Natural killer cell treated with Interleukin-12 subunit alpha and Interleukin-12 subunit beta and Interleukin-15 and Interleukin-18, amount 100 ng/mL, for 72 hours (primary cell): ENCODE measurements around the gene CELF3. TPM values are rescaled to one million over a fixed set of nuclear protein-coding genes. Genes with fewer than 3 reads are reported as not detected.

Experiments
- ATAC-seq, 2 donors: fragments of 150-1000 bp; cut with Tn5 transposase in 1 of 2; sonication (Bioruptor Pico), chemical (Tn5 transposase) in 1 of 2; 2 replicates each; pipeline ENCODE4 v1.10.0; 2021
- DNase-seq: peaks from one replicate; pipeline ENCODE4 v3.0.0; 2022; ENCODE audit warnings: low spot score
- H3K27ac Mint-ChIP-seq, 2 donors: 1 replicate in 1 of 2; 2 replicates in 1 of 2; pipeline ENCODE4 v1.8.0; 2022; ENCODE audit warnings: mixed read lengths in 2 of 2, mild to moderate bottlenecking in 1 of 2, moderate library complexity in 1 of 2
- H3K27me3 Mint-ChIP-seq, 2 donors: 1 replicate in 1 of 2; 2 replicates in 1 of 2; pipeline ENCODE4 v1.8.0; 2022; ENCODE audit warnings: mixed read lengths in 2 of 2
- H3K36me3 Mint-ChIP-seq: one replicate; pipeline ENCODE4 v1.8.0; 2022; ENCODE audit warnings: mixed read lengths
- H3K4me1 Mint-ChIP-seq, 2 donors: 1 replicate in 1 of 2; 2 replicates in 1 of 2; pipeline ENCODE4 v1.8.0; 2022; ENCODE audit warnings: low read depth in 2 of 2, mixed read lengths in 2 of 2, mild to moderate bottlenecking in 1 of 2
- H3K4me3 Mint-ChIP-seq: one replicate; pipeline ENCODE4 v1.8.0; 2022; ENCODE audit warnings: mixed read lengths
- H3K9me3 Mint-ChIP-seq: 2 replicates; pipeline ENCODE4 v1.8.0; 2022; ENCODE audit warnings: mixed read lengths
- total RNA-seq, 2 donors: library from RNA; stranded (reverse); gene quantifications; one replicate each; pipeline ENCODE4 v1.2.3, GENCODE V29; 2022

The CELF3 gene
- total RNA-seq, 2 donors from 2014 or later, result not detected

DNA sequence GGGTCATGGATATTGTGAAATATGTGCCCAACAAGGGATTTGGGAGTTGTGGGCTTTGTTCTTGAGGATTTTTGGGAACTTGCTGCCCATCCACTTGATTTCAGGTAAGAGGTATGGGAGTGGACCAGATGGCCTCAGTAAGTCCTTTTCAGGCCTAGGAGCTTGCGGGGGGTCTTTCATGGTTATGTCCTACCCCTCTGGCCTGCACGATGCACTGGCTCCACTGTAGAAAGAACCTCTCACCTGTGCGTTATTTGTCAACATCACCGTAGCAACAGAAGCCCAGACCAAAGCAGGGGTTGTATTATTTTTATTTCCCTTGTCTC is 13.3 kb upstream of the CELF3 start:
- DNase-seq (no peak), ATAC-seq (no peak)
- Mint-ChIP-seq H3K4me3 (no peak overlapping the region), H3K36me3 (no peaks in the 10 kb centered on the region), H3K27me3 (peaks cover 29 to 44% of the 10 kb centered on the region in 2 donors), H3K27ac (no peak overlapping the region), H3K9me3 (no peaks in the 10 kb centered on the region), H3K4me1 (no peaks in the 10 kb centered on the region)

- Mint-ChIP-seq H3K36me3 (no peaks in the 10 kb centered on the region), H3K27ac (no peak overlapping the region), H3K4me1 (no peaks in the 10 kb centered on the region), H3K27me3 (peaks cover 29 to 38% of the 10 kb centered on the region in 2 donors), H3K9me3 (no peaks in the 10 kb centered on the region), H3K4me3 (no peak overlapping the region)
- no peak for ATAC-seq
- no peak for DNase-seq
These were observed 12.8 kb upstream of the CELF3 start for GRCh38 chr1:151729157-151729965.

- DNase-seq (no peak), ATAC-seq (no peak)
- peaks cover 30 to 35% of the 10 kb centered on the region in 2 donors for H3K27me3 Mint-ChIP-seq
- H3K4me1 Mint-ChIP-seq, result no peaks in the 10 kb centered on the region
- no peaks in the 10 kb centered on the region for H3K9me3 Mint-ChIP-seq
- H3K27ac Mint-ChIP-seq, result no peak overlapping the region
- H3K4me3 Mint-ChIP-seq, result no peak overlapping the region
- H3K36me3 Mint-ChIP-seq, result no peaks in the 10 kb centered on the region
These were observed 11.8 kb upstream of the CELF3 start for GRCh38 chr1:151728151-151729054.

GRCh38 chr1:151723726-151724370 is 7.2 kb upstream of the CELF3 start:
- H3K27ac Mint-ChIP-seq, result no peak overlapping the region
- H3K9me3 Mint-ChIP-seq, result no peaks in the 10 kb centered on the region

GRCh38 chr1:151721788-151722510 is 5.3 kb upstream of the CELF3 start:
- no peak for ATAC-seq
- no peaks in the 10 kb centered on the region for H3K9me3 Mint-ChIP-seq

More at GRCh38 chr1:151723726-151724370, 7.2 kb upstream of the CELF3 start:
- DNase-seq (no peak), ATAC-seq (no peak)
- H3K4me1 Mint-ChIP-seq, result peaks cover 17 to 19% of the 10 kb centered on the region in 2 donors
- peaks cover 25% of the 10 kb centered on the region in 2 donors for H3K27me3 Mint-ChIP-seq
- H3K36me3 Mint-ChIP-seq, result no peaks in the 10 kb centered on the region
- no peak overlapping the region for H3K4me3 Mint-ChIP-seq

GRCh38 chr1:151720974-151721787 is 4.6 kb upstream of the CELF3 start, which contains the start of gene RIIAD1:
TSS of gene RIIAD1 (plus strand) at chr1:151721522. CDS start at chr1:151721537, 15 bp downstream.
- peaks cover 36 to 44% of the 10 kb centered on the region in 2 donors for H3K27me3 Mint-ChIP-seq
- H3K36me3 Mint-ChIP-seq, result no peaks in the 10 kb centered on the region
- ATAC-seq (peak; percentile 85 to 89), DNase-seq (peak; percentile 56)
- peaks cover 19 to 28% of the 10 kb centered on the region in 2 donors for H3K4me1 Mint-ChIP-seq
- peak within 1 kb of the TSS in 1 of 2 donors; percentile 77 for H3K27ac Mint-ChIP-seq
- no peaks in the 10 kb centered on the region for H3K9me3 Mint-ChIP-seq
- peak within 1 kb of the TSS; percentile 78 for H3K4me3 Mint-ChIP-seq

More at GRCh38 chr1:151721788-151722510, 5.3 kb upstream of the CELF3 start:
- Mint-ChIP-seq H3K27me3 (peaks cover 35 to 40% of the 10 kb centered on the region in 2 donors), H3K4me1 (peaks cover 19 to 26% of the 10 kb centered on the region in 2 donors), H3K36me3 (no peaks in the 10 kb centered on the region), H3K27ac (no peak overlapping the region), H3K4me3 (peak overlapping the region; percentile 78)
- no peak for DNase-seq

DNA sequence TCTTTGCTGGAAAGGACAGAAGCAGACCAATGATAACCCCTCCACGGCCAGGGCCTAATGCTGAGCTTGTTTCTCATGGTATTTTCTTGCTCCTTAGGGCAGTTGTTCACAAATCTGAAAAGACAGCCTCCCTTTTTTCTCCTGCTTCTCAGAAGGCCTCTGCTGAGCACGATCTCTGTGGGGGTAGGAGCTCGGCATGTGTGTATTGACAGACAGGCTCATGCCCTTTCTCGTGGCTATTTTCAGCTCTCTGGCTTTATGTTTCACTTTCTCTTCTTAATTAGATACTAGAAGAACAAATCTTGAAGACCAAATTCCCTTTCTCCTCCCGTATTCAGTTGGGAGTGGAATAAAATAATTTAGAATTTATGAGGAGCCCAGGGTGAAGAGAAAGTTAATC is 4.0 kb upstream of the CELF3 start:
- no peaks in the 10 kb centered on the region for H3K36me3 Mint-ChIP-seq
- DNase-seq, result no peak
- H3K9me3 Mint-ChIP-seq, result no peaks in the 10 kb centered on the region
- H3K27ac Mint-ChIP-seq, result peak overlapping the region in 1 of 2 donors; percentile 77
- peaks cover 31 to 44% of the 10 kb centered on the region in 2 donors for H3K27me3 Mint-ChIP-seq
- peaks cover 19 to 28% of the 10 kb centered on the region in 2 donors for H3K4me1 Mint-ChIP-seq
- no peak for ATAC-seq
- peak overlapping the region; percentile 78 for H3K4me3 Mint-ChIP-seq

GRCh38 chr1:151720125-151720524 is 3.5 kb upstream of the CELF3 start:
- Mint-ChIP-seq H3K36me3 (no peaks in the 10 kb centered on the region), H3K27ac (peak overlapping the region in 1 of 2 donors; percentile 77), H3K9me3 (no peaks in the 10 kb centered on the region), H3K4me1 (peaks cover 19 to 28% of the 10 kb centered on the region in 2 donors), H3K27me3 (peaks cover 34 to 44% of the 10 kb centered on the region in 2 donors), H3K4me3 (peak overlapping the region; percentile 78)
- DNase-seq (peak; percentile 15), ATAC-seq (no peak)

GRCh38 chr1:151718666-151719065 is 2.1 kb upstream of the CELF3 start:
- Mint-ChIP-seq H3K27ac (no peak overlapping the region), H3K4me1 (peaks cover 19 to 28% of the 10 kb centered on the region in 2 donors), H3K9me3 (no peaks in the 10 kb centered on the region), H3K4me3 (no peak overlapping the region), H3K27me3 (peaks cover 42 to 54% of the 10 kb centered on the region in 2 donors), H3K36me3 (no peaks in the 10 kb centered on the region)
- no peak for DNase-seq
- ATAC-seq, result no peak

- no peaks in the 10 kb centered on the region for H3K36me3 Mint-ChIP-seq
- H3K9me3 Mint-ChIP-seq, result no peaks in the 10 kb centered on the region
- no peak overlapping the region for H3K4me3 Mint-ChIP-seq
- H3K27ac Mint-ChIP-seq, result no peak overlapping the region
- H3K4me1 Mint-ChIP-seq, result peaks cover 19 to 28% of the 10 kb centered on the region in 2 donors
- peaks cover 45 to 54% of the 10 kb centered on the region in 2 donors for H3K27me3 Mint-ChIP-seq
- DNase-seq (peak; percentile 55), ATAC-seq (no peak)
These were observed 1.4 kb upstream of the CELF3 start for GRCh38 chr1:151718011-151718431.

GRCh38 chr1:151716405-151716762 is 219 bp downstream of the CELF3 start:
- Mint-ChIP-seq H3K4me3 (no peak overlapping the region), H3K36me3 (no peaks in the 10 kb centered on the region), H3K4me1 (peaks cover 12 to 22% of the 10 kb centered on the region in 2 donors), H3K9me3 (no peaks in the 10 kb centered on the region), H3K27me3 (peaks cover 47 to 54% of the 10 kb centered on the region in 2 donors), H3K27ac (no peak overlapping the region)
- ATAC-seq (no peak), DNase-seq (no peak)

DNA sequence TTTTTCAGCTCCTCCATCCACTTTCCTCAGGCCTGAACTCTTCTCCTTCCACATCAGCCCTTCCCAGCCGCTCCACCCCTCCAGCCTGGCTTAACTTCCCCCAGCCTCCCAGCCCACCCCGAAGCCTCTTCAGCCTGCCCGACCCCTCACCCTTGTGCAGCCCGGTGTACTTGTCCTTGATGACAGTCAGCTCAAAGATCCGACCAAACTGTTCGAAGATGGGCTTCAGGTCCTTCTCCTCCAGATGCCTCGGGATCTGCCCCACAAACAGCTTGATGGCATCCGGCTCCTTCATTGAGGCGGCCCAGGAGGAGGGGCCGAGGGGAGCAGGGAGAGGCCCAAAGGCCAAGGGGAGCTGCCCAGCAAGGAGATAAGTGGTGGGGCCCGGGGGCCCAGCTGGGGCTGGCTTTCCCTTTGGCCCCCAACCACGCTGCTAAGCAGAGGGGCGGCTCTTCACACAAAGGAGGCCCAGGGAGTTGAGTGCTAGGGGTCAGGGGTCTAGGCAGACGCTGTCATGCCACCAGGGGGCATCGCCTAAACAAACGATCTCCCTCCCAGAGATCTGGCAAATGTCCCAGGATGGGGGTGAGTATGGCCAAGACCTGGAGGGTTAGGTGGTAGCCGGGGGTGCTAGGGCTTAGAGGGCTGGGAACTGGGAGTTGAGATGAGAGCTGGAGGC is 738 bp downstream of the CELF3 start:
- ATAC-seq, result no peak

More for the DNA sequence above, 738 bp downstream of the CELF3 start:
- DNase-seq, result no peak
- H3K27ac Mint-ChIP-seq, result no peak overlapping the region
- H3K27me3 Mint-ChIP-seq, result peaks cover 47 to 54% of the 10 kb centered on the region in 2 donors
- H3K4me3 Mint-ChIP-seq, result no peak overlapping the region
- H3K9me3 Mint-ChIP-seq, result no peaks in the 10 kb centered on the region
- no peaks in the 10 kb centered on the region for H3K36me3 Mint-ChIP-seq
- H3K4me1 Mint-ChIP-seq, result peaks cover 8 to 19% of the 10 kb centered on the region in 2 donors
